ENCODE measurements around the gene RHBDF1. TPM values are rescaled to one million over a fixed set of nuclear protein-coding genes. Genes with fewer than 3 reads are reported as not detected.

RHBDF1 gene
- polyA plus RNA-seq, 2 of the 4 experiments (the other 2 are of a cell fraction) = 13.5 to 19.2 TPM

GRCh38 chr16:119295-119694 is 46.9 kb upstream of the RHBDF1 start:
- ChIA-PET CTCF (interaction anchor here (1.7 to 4.8 kb wide), 3 partner anchors 48 to 242 kb away, joined by 7 to 52 read pairs (median 37); partner anchors contain the start of gene HBQ1), POLR2A (no interaction called here)
- 96% methylated on average over 5 of the region's 5 CpGs for WGBS (ENCODE audit: missing lambda C conversion rate)
- TF ChIP-seq BHLHE40 (IDR thresholded peaks at IDR 0.05; ENCODE audit: low read depth, low read length) = no peak
- no peak for TF ChIP-seq JUN (IDR thresholded peaks at IDR 0.05)
- TF ChIP-seq, protein P1, sequence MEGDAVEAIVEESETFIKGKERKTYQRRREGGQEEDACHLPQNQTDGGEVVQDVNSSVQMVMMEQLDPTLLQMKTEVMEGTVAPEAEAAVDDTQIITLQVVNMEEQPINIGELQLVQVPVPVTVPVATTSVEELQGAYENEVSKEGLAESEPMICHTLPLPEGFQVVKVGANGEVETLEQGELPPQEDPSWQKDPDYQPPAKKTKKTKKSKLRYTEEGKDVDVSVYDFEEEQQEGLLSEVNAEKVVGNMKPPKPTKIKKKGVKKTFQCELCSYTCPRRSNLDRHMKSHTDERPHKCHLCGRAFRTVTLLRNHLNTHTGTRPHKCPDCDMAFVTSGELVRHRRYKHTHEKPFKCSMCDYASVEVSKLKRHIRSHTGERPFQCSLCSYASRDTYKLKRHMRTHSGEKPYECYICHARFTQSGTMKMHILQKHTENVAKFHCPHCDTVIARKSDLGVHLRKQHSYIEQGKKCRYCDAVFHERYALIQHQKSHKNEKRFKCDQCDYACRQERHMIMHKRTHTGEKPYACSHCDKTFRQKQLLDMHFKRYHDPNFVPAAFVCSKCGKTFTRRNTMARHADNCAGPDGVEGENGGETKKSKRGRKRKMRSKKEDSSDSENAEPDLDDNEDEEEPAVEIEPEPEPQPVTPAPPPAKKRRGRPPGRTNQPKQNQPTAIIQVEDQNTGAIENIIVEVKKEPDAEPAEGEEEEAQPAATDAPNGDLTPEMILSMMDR (IDR thresholded peaks at IDR 0.05) = no peak
- TF ChIP-seq CHD2 (IDR thresholded peaks at IDR 0.05; ENCODE audit: low read length, partially characterized antibody) = no peak
- TF ChIP-seq FOXS1 (CRISPR knock-in tag; IDR thresholded peaks at IDR 0.05) = no peak
- TF ChIP-seq, protein P2, sequence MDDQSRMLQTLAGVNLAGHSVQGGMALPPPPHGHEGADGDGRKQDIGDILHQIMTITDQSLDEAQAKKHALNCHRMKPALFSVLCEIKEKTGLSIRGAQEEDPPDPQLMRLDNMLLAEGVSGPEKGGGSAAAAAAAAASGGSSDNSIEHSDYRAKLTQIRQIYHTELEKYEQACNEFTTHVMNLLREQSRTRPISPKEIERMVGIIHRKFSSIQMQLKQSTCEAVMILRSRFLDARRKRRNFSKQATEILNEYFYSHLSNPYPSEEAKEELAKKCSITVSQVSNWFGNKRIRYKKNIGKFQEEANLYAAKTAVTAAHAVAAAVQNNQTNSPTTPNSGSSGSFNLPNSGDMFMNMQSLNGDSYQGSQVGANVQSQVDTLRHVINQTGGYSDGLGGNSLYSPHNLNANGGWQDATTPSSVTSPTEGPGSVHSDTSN (IDR thresholded peaks at IDR 0.05) = no peak
- TF ChIP-seq MAZ (IDR thresholded peaks at IDR 0.05; ENCODE audit: borderline replicate concordance, low read depth, low read length) = no peak
- no peak for TF ChIP-seq ESRRA (IDR thresholded peaks at IDR 0.05; ENCODE audit: borderline replicate concordance, low read length)
- TF ChIP-seq, protein P3, sequence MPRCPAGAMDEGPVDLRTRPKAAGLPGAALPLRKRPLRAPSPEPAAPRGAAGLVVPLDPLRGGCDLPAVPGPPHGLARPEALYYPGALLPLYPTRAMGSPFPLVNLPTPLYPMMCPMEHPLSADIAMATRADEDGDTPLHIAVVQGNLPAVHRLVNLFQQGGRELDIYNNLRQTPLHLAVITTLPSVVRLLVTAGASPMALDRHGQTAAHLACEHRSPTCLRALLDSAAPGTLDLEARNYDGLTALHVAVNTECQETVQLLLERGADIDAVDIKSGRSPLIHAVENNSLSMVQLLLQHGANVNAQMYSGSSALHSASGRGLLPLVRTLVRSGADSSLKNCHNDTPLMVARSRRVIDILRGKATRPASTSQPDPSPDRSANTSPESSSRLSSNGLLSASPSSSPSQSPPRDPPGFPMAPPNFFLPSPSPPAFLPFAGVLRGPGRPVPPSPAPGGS (IDR thresholded peaks at IDR 0.05) = no peak
- TF ChIP-seq HES2 (IDR thresholded peaks at IDR 0.05) = no peak
- TF ChIP-seq, protein P4, sequence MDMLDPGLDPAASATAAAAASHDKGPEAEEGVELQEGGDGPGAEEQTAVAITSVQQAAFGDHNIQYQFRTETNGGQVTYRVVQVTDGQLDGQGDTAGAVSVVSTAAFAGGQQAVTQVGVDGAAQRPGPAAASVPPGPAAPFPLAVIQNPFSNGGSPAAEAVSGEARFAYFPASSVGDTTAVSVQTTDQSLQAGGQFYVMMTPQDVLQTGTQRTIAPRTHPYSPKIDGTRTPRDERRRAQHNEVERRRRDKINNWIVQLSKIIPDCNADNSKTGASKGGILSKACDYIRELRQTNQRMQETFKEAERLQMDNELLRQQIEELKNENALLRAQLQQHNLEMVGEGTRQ (IDR thresholded peaks at IDR 0.05) = no peak
- TF ChIP-seq CBX8 (IDR thresholded peaks at IDR 0.05) = no peak
- TF ChIP-seq, protein P5, sequence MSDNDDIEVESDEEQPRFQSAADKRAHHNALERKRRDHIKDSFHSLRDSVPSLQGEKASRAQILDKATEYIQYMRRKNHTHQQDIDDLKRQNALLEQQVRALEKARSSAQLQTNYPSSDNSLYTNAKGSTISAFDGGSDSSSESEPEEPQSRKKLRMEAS (IDR thresholded peaks at IDR 0.05) = no peak
- TF ChIP-seq FOSL2 (IDR thresholded peaks at IDR 0.05) = no peak
- TF ChIP-seq FOSL2 (CRISPR knock-in tag; IDR thresholded peaks at IDR 0.05) = no peak
- no peak for TF ChIP-seq FOSB (CRISPR knock-in tag; IDR thresholded peaks at IDR 0.05)
- no peak for TF ChIP-seq NPAS2 (CRISPR knock-in tag; IDR thresholded peaks at IDR 0.05; ENCODE audit: borderline replicate concordance)
- no peak for TF ChIP-seq POLR2A (IDR thresholded peaks at IDR 0.05; ENCODE audit: low read length)
- TF ChIP-seq HOXB5 (CRISPR knock-in tag; IDR thresholded peaks at IDR 0.05) = no peak
- TF ChIP-seq RFX5 (IDR thresholded peaks at IDR 0.05) = no peak
- DNase-seq (ENCODE audit: low read depth in 1 of 2, low spot score in 1 of 2) (no peak), FAIRE-seq (no peak), ATAC-seq (no peak)
- Histone ChIP-seq H3K27ac (no peak overlapping the region), H3K4me2 (no peak overlapping the region), H3K4me3 (no peak overlapping the region), H3K9me3 (no peaks in the 10 kb centered on the region), H3K4me1 (peaks cover 13% of the 10 kb centered on the region)

- H3K4me1 ChIP-seq = peaks cover 17% of the 10 kb centered on the region
- FAIRE-seq (no peak), DNase-seq (ENCODE audit: low read depth in 1 of 2, low spot score in 1 of 2) (no peak), ATAC-seq (no peak)
- no peaks in the 10 kb centered on the region for H3K9me3 ChIP-seq
- ChIA-PET CTCF (interaction anchor here (0.6 to 4.8 kb wide), 7 partner anchors 11 to 243 kb away, joined by 3 to 52 read pairs (median 14); partner anchors contain the start of genes HBQ1 and RHBDF1), POLR2A (no interaction called here)
- H3K4me2 ChIP-seq = no peak overlapping the region
- H3K4me3 ChIP-seq = no peak overlapping the region
- TF ChIP-seq JUNB (IDR thresholded peaks at IDR 0.05) (no peak), ZSCAN20 (CRISPR knock-in tag; IDR thresholded peaks at IDR 0.05) (no peak), KDM1A (IDR thresholded peaks at IDR 0.05; ENCODE audit: low read depth) (no peak), ZC3H11A (IDR thresholded peaks at IDR 0.05) (no peak), RCOR1 (IDR thresholded peaks at IDR 0.05; ENCODE audit: low read depth, low read length) (no peak), RAD21 (conservative IDR thresholded peaks at IDR 0.05 in 1 of 2, IDR thresholded peaks at IDR 0.05 in 1 of 2) (no peak), NPAS2 (CRISPR knock-in tag; IDR thresholded peaks at IDR 0.05; ENCODE audit: borderline replicate concordance) (no peak), CBX2 (IDR thresholded peaks at IDR 0.05; ENCODE audit: borderline replicate concordance, low read depth) (no peak), FOSL2 (IDR thresholded peaks at IDR 0.05) (no peak), FOSL2 (CRISPR knock-in tag; IDR thresholded peaks at IDR 0.05) (no peak)
- WGBS (ENCODE audit: missing lambda C conversion rate) = 100% methylated on average over 1 of the region's 2 CpGs
- H3K27ac ChIP-seq = no peak overlapping the region
Measured at GRCh38 chr16:118857-119256, 46.4 kb upstream of the RHBDF1 start.
